Muscle layer of duodenum (tissue), 2 donors: ENCODE results near the gene EDNRA.

Experiments
- H3K27ac ChIP-seq: one replicate; pipeline ENCODE4 v1.7.0; 2013; ENCODE audit warnings: mild to moderate bottlenecking, low read length
- H3K27me3 ChIP-seq: one replicate; pipeline ENCODE4 v1.7.0; 2013; ENCODE audit warnings: low read depth, mild to moderate bottlenecking, control low read depth, low read length
- H3K36me3 ChIP-seq, 2 donors: one replicate each; pipeline ENCODE4 v1.7.0; 2013; ENCODE audit warnings: low read length in 2 of 2, control low read depth in 1 of 2, mild to moderate bottlenecking in 1 of 2; ENCODE audit not compliant: insufficient read depth in 2 of 2, control insufficient read depth in 1 of 2
- H3K4me1 ChIP-seq, 2 donors: one replicate each; pipeline ENCODE4 v1.7.0; 2013; ENCODE audit warnings: low read length in 2 of 2, mild to moderate bottlenecking in 2 of 2, control low read depth in 1 of 2, moderate library complexity in 1 of 2; ENCODE audit not compliant: insufficient read depth in 2 of 2, control insufficient read depth in 1 of 2
- H3K4me3 ChIP-seq, 2 donors: one replicate each; pipeline ENCODE4 v1.7.0; 2013; ENCODE audit warnings: low read length in 2 of 2, low read depth in 1 of 2, mild to moderate bottlenecking in 1 of 2
- H3K9me3 ChIP-seq, 2 donors: one replicate each; pipeline ENCODE4 v1.7.0; 2013; ENCODE audit warnings: low read length in 2 of 2, control low read depth in 1 of 2, mild to moderate bottlenecking in 1 of 2; ENCODE audit not compliant: control insufficient read depth in 1 of 2
- donor health status: healthy.

EDNRA gene

GRCh38 chr4:147543034-147543433 is 62.1 kb downstream of the EDNRA start:
- Histone ChIP-seq H3K36me3 (no peaks in the 10 kb centered on the region), H3K9me3 (no peaks in the 10 kb centered on the region), H3K27me3 (no peaks in the 10 kb centered on the region), H3K4me1 (no peaks in the 10 kb centered on the region), H3K4me3 (no peak overlapping the region), H3K27ac (no peak overlapping the region)

- H3K27me3 ChIP-seq = no peaks in the 10 kb centered on the region
- no peaks in the 10 kb centered on the region for H3K36me3 ChIP-seq
- no peaks in the 10 kb centered on the region for H3K9me3 ChIP-seq
- no peak overlapping the region for H3K27ac ChIP-seq
- no peak overlapping the region for H3K4me3 ChIP-seq
- H3K4me1 ChIP-seq = no peaks in the 10 kb centered on the region
Observed at GRCh38 chr4:147546349-147546748, 65.5 kb downstream of the EDNRA start.

GRCh38 chr4:147547314-147548056 is 66.6 kb downstream of the EDNRA start:
- no peak overlapping the region for H3K4me3 ChIP-seq
- no peak overlapping the region for H3K27ac ChIP-seq
- no peaks in the 10 kb centered on the region for H3K4me1 ChIP-seq
- no peaks in the 10 kb centered on the region for H3K9me3 ChIP-seq
- no peaks in the 10 kb centered on the region for H3K36me3 ChIP-seq
- no peaks in the 10 kb centered on the region for H3K27me3 ChIP-seq

GRCh38 chr4:147548256-147548655 is 67.4 kb downstream of the EDNRA start:
- Histone ChIP-seq H3K9me3 (no peaks in the 10 kb centered on the region), H3K4me1 (no peaks in the 10 kb centered on the region), H3K27ac (no peak overlapping the region), H3K27me3 (no peaks in the 10 kb centered on the region), H3K4me3 (no peak overlapping the region), H3K36me3 (no peaks in the 10 kb centered on the region)

GRCh38 chr4:147550626-147551246 is 69.8 kb downstream of the EDNRA start:
- no peaks in the 10 kb centered on the region for H3K27me3 ChIP-seq
- no peaks in the 10 kb centered on the region for H3K36me3 ChIP-seq
- H3K4me1 ChIP-seq = no peaks in the 10 kb centered on the region
- H3K9me3 ChIP-seq = no peaks in the 10 kb centered on the region
- peak overlapping the region; percentile 7 to 40 for H3K4me3 ChIP-seq
- no peak overlapping the region for H3K27ac ChIP-seq

- H3K27ac ChIP-seq = no peak overlapping the region
- H3K36me3 ChIP-seq = no peaks in the 10 kb centered on the region
- no peaks in the 10 kb centered on the region for H3K9me3 ChIP-seq
- no peaks in the 10 kb centered on the region for H3K4me1 ChIP-seq
- no peak overlapping the region for H3K4me3 ChIP-seq
- H3K27me3 ChIP-seq = no peaks in the 10 kb centered on the region
Observed at GRCh38 chr4:147560625-147561024, 79.7 kb downstream of the EDNRA start.

- Histone ChIP-seq H3K27me3 (no peaks in the 10 kb centered on the region), H3K27ac (no peak overlapping the region), H3K36me3 (no peaks in the 10 kb centered on the region), H3K4me1 (peaks cover 0 to 6% of the 10 kb centered on the region in 2 donors), H3K9me3 (no peaks in the 10 kb centered on the region), H3K4me3 (no peak overlapping the region)
Observed at GRCh38 chr4:147566762-147567161, 85.9 kb downstream of the EDNRA start.

- Histone ChIP-seq H3K36me3 (no peaks in the 10 kb centered on the region), H3K4me3 (no peak overlapping the region), H3K9me3 (no peaks in the 10 kb centered on the region), H3K27ac (no peak overlapping the region), H3K27me3 (no peaks in the 10 kb centered on the region), H3K4me1 (peaks cover 0 to 6% of the 10 kb centered on the region in 2 donors)
Observed at GRCh38 chr4:147567276-147567675, 86.4 kb downstream of the EDNRA start.

- H3K4me1 ChIP-seq = peaks cover 0 to 6% of the 10 kb centered on the region in 2 donors
- no peak overlapping the region for H3K27ac ChIP-seq
- no peak overlapping the region for H3K4me3 ChIP-seq
- no peaks in the 10 kb centered on the region for H3K27me3 ChIP-seq
- no peaks in the 10 kb centered on the region for H3K9me3 ChIP-seq
- H3K36me3 ChIP-seq = no peaks in the 10 kb centered on the region
Observed at GRCh38 chr4:147570616-147571015, 89.7 kb downstream of the EDNRA start.

GRCh38 chr4:147571036-147571770 is 90.3 kb downstream of the EDNRA start:
- H3K27ac ChIP-seq = no peak overlapping the region
- no peaks in the 10 kb centered on the region for H3K27me3 ChIP-seq
- no peaks in the 10 kb centered on the region for H3K9me3 ChIP-seq
- peaks cover 0 to 6% of the 10 kb centered on the region in 2 donors for H3K4me1 ChIP-seq
- no peaks in the 10 kb centered on the region for H3K36me3 ChIP-seq
- H3K4me3 ChIP-seq = no peak overlapping the region

- no peaks in the 10 kb centered on the region for H3K27me3 ChIP-seq
- H3K4me1 ChIP-seq = peaks cover 0 to under 1% of the 10 kb centered on the region in 2 donors
- H3K36me3 ChIP-seq = no peaks in the 10 kb centered on the region
- H3K9me3 ChIP-seq = no peaks in the 10 kb centered on the region
- H3K27ac ChIP-seq = no peak overlapping the region
- H3K4me3 ChIP-seq = no peak overlapping the region
Observed at GRCh38 chr4:147576084-147576483, 95.2 kb downstream of the EDNRA start.
